Endothelial cell of umbilical vein (primary cell): ENCODE results near the gene KCTD13. TPM values are rescaled to one million over a fixed set of nuclear protein-coding genes. Genes with fewer than 3 reads are reported as not detected.
A peak's percentile ranks its signal among the peaks of the same experiment; 100 is the strongest.

ENCODE experiments used
- BruUV-seq: library from RNA; stranded (reverse); fragments of 400-500 nt; replicated peaks from 2 replicates; lab custom pipeline; 2021; lab: Mats Ljungman, UMichigan
- CTCF ChIA-PET: fragments of 300-600, 350-600 bp; sonication (Branson Sonifier 250); formaldehyde crosslinking; loops from one replicate; lab custom pipeline; 2021; ENCODE audit warnings: antibody characterized with exemption, inconsistent platforms; lab: Charles Lee
- POLR2A ChIA-PET: fragments of 300-600, 350-600 bp; sonication (Branson Sonifier 250); formaldehyde crosslinking; loops from one replicate; lab custom pipeline; 2021; ENCODE audit warnings: antibody characterized with exemption, inconsistent platforms; lab: Charles Lee
- DNase-seq: peaks from one replicate; pipeline ENCODE4 v3.0.0-alpha.2; 2011; ENCODE audit warnings: low read depth, low spot score
- FAIRE-seq: peaks from 2 replicates; lab custom pipeline; 2011; peaks lifted over from hg19 to GRCh38; lab: Jason Lieb, UNC
- H2AFZ ChIP-seq: 2 replicates; pipeline ENCODE4 v1.6.0; 2012; ENCODE audit warnings: low read depth, low read length, control low read depth, inconsistent platforms
- H3K27ac ChIP-seq: 2 replicates; pipeline ENCODE4 v1.5.1; 2011; ENCODE audit warnings: low read depth, mild to moderate bottlenecking, control low read depth, low read length, moderate library complexity; ENCODE audit not compliant: insufficient read depth
- H3K27me3 ChIP-seq, 2 experiments: 2 replicates each; pipeline versions ENCODE4 v1.6.0 to v1.6.1; 2011; ENCODE audit warnings: low read length in 2 of 2, mixed read lengths in 1 of 2; ENCODE audit not compliant: control insufficient read depth in 2 of 2, insufficient read depth in 2 of 2
- H3K36me3 ChIP-seq, 2 experiments: 2 replicates in 1 of 2; 3 replicates in 1 of 2; pipeline ENCODE4 v1.5.1; 2011; ENCODE audit warnings: low read length in 2 of 2, mild to moderate bottlenecking in 1 of 2, moderate library complexity in 1 of 2; ENCODE audit not compliant: control insufficient read depth in 2 of 2, insufficient read depth in 2 of 2; ENCODE audit errors: extremely low read depth in 1 of 2
- H3K4me1 ChIP-seq: 3 replicates; pipeline ENCODE4 v1.5.1; 2011; ENCODE audit warnings: mild to moderate bottlenecking, low read length; ENCODE audit not compliant: control insufficient read depth, insufficient read depth; ENCODE audit errors: extremely low read depth
- H3K4me2 ChIP-seq: 2 replicates; pipeline ENCODE4 v1.6.1; 2011; ENCODE audit warnings: low read length, control low read depth, mixed read lengths; ENCODE audit not compliant: insufficient read depth
- H3K4me3 ChIP-seq, 3 experiments: fragments of 200-600 bp in 1 of 3; sonication (generic), shearing (Covaris generic) in 1 of 3; replicated peaks in 1 of 3; 2 replicates each; pipeline ENCODE4 v1.5.1; 2011 to 2016; ENCODE audit warnings: control low read depth in 3 of 3, low read length in 3 of 3, mild to moderate bottlenecking in 2 of 3, inconsistent platforms in 1 of 3, low read depth in 1 of 3, moderate library complexity in 1 of 3; ENCODE audit not compliant: insufficient read depth in 1 of 3
- H3K79me2 ChIP-seq: 2 replicates; pipeline ENCODE4 v1.6.0; 2012; ENCODE audit warnings: low read length, inconsistent platforms; ENCODE audit not compliant: control insufficient read depth, insufficient read depth
- H3K9ac ChIP-seq: replicated peaks from 2 replicates; pipeline ENCODE3; 2011; ENCODE audit warnings: low read length, control low read depth; ENCODE audit not compliant: insufficient read depth; ENCODE audit errors: extremely low read depth
- H3K9me1 ChIP-seq: replicated peaks from 3 replicates; pipeline ENCODE4 v1.6.0; 2011; ENCODE audit warnings: mild to moderate bottlenecking, low read length; ENCODE audit not compliant: control insufficient read depth, insufficient read depth; ENCODE audit errors: extremely low read depth
- H3K9me3 ChIP-seq: replicated peaks from 2 replicates; pipeline ENCODE4 v1.5.1; 2012; ENCODE audit warnings: low read length, inconsistent platforms; ENCODE audit not compliant: control insufficient read depth, insufficient read depth
- H4K20me1 ChIP-seq: replicated peaks from 2 replicates; pipeline ENCODE3; 2011; ENCODE audit warnings: mild to moderate bottlenecking, low read length; ENCODE audit not compliant: control insufficient read depth, insufficient read depth; ENCODE audit errors: extremely low read depth
- EZH2 ChIP-seq: IDR thresholded peaks from 2 replicates; pipeline ENCODE4 v1.6.1; 2012; ENCODE audit warnings: borderline replicate concordance, low read depth, mild to moderate bottlenecking, moderate library complexity, low read length, inconsistent platforms; ENCODE audit not compliant: severe bottlenecking
- FOS ChIP-seq: IDR thresholded peaks from 2 replicates; pipeline ENCODE4 v1.6.1; 2011; ENCODE audit warnings: mild to moderate bottlenecking, low read length, moderate library complexity, borderline replicate concordance; ENCODE audit not compliant: insufficient read depth
- GATA2 ChIP-seq: IDR thresholded peaks from 2 replicates; pipeline ENCODE4 v1.7.0; 2011; ENCODE audit warnings: low read depth, mild to moderate bottlenecking, moderate library complexity, mixed read lengths, low read length; ENCODE audit not compliant: insufficient read length, insufficient read depth
- JUN ChIP-seq: IDR thresholded peaks from 2 replicates; pipeline ENCODE4 v1.6.1; 2011; ENCODE audit warnings: borderline replicate concordance, low read depth; ENCODE audit not compliant: insufficient read length, insufficient read depth
- MAX ChIP-seq: IDR thresholded peaks from 2 replicates; pipeline ENCODE4 v1.6.1; 2011; ENCODE audit not compliant: insufficient read depth, insufficient read length
- MYC ChIP-seq: IDR thresholded peaks from one replicate; pipeline ENCODE4 v1.6.1; 2011; ENCODE audit warnings: mild to moderate bottlenecking, low read depth, low read length
- POLR2A ChIP-seq: IDR thresholded peaks from 2 replicates; pipeline ENCODE4 v1.6.1; 2012; ENCODE audit warnings: low read depth, mild to moderate bottlenecking, control low read depth, low read length
- POLR2AphosphoS5 ChIP-seq: IDR thresholded peaks from 2 replicates; pipeline ENCODE4 v1.6.1; 2012; ENCODE audit warnings: low read depth, mild to moderate bottlenecking, control low read depth, low read length, moderate library complexity; ENCODE audit not compliant: insufficient read depth
- dilution Hi-C: fragments of 300-500 bp; cut with MboI; formaldehyde crosslinking; loops from one replicate; pipeline ENCODE4 v1.15.0; 2019; ENCODE audit warnings: low sequenced_read_pairs; ENCODE audit not compliant: extremely low pct_ligation_motif_present
- intact Hi-C: fragments of 100-400 bp; cut with micrococcal nuclease; formaldehyde crosslinking; loops from one replicate; pipeline ENCODE4 v1.10.0; 2022
- polyA plus RNA-seq, 4 experiments: library from polyadenylated mRNA; depleted of rRNA in 3 of 4; stranded (reverse) in 3 of 4; unstranded in 1 of 4; fragments of >200 nt; gene quantifications; 2 replicates each; pipeline versions ENCODE4 v1.2.1 to v1.2.3, GENCODE V29; 2011 to 2012; ENCODE audit warnings: missing spikeins in 1 of 4
- total RNA-seq: library from RNA; stranded (reverse); gene quantifications from 2 replicates; pipeline ENCODE4 v1.2.3, GENCODE V29; 2021
- TF ChIP-seq, protein P1 (sequence below), 2 donors: IDR thresholded peaks; 1 replicate in 1 of 2; 2 replicates in 1 of 2; pipeline ENCODE4 v1.5.1; 2011; ENCODE audit warnings: low read length in 2 of 2, mild to moderate bottlenecking in 2 of 2, moderate library complexity in 2 of 2, control low read depth in 1 of 2, inconsistent platforms in 1 of 2, low read depth in 1 of 2; ENCODE audit not compliant: insufficient read depth in 1 of 2; ENCODE audit errors: extremely low read depth in 1 of 2

The KCTD13 gene
- total and polyA plus RNA-seq, 2 donors (not counting 3 experiments of a cell fraction or from before 2014, with no cell fraction given): 22.6 to 24.2 TPM

DNA sequence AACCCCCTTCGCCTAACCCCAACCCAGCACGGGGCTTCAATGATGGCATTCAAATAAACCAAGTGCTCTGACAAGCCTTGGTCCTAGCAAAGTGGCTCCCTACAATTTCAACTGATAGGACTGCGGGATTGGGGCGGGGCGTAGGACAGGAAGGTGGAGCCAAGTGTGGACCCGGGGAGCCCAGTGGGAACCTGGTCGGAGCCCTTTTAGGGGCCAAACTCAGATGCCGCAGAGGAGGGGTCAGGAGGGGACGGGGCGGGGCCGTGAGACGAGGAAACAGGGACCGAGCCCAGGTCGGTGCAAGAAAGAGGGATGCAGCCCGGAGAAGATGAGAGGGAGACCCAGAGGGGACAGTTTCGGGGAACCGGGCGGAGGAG is 49.8 kb downstream of the KCTD13 start:
- POLR2A ChIA-PET: no interaction called here
- Histone ChIP-seq H3K9me1 (no peaks in the 10 kb centered on the region), H3K27ac (no peak overlapping the region), H3K36me3 (no peaks in the 10 kb centered on the region), H3K4me3 (no peak overlapping the region), H3K4me1 (no peaks in the 10 kb centered on the region), H4K20me1 (no peaks in the 10 kb centered on the region), H2AFZ (peak overlapping the region; percentile 9), H3K9me3 (no peaks in the 10 kb centered on the region), H3K9ac (no peak overlapping the region), H3K79me2 (no peaks in the 10 kb centered on the region), H3K4me2 (no peak overlapping the region), H3K27me3 (peaks cover 14 to 16% of the 10 kb centered on the region in 2 experiments)
- CTCF ChIA-PET: interaction anchor here (1.1 to 2.2 kb wide), 2 partner anchors 28 kb away, joined by 5 to 9 read pairs; no protein-coding TSS in a partner anchor
- intact Hi-C loops (no loop called here), dilution Hi-C loops (no loop called here)
- DNase-seq (no peak), FAIRE-seq (no peak)
- no peak for TF ChIP-seq POLR2AphosphoS5
- no peak for TF ChIP-seq MYC
- TF ChIP-seq, protein P1, sequence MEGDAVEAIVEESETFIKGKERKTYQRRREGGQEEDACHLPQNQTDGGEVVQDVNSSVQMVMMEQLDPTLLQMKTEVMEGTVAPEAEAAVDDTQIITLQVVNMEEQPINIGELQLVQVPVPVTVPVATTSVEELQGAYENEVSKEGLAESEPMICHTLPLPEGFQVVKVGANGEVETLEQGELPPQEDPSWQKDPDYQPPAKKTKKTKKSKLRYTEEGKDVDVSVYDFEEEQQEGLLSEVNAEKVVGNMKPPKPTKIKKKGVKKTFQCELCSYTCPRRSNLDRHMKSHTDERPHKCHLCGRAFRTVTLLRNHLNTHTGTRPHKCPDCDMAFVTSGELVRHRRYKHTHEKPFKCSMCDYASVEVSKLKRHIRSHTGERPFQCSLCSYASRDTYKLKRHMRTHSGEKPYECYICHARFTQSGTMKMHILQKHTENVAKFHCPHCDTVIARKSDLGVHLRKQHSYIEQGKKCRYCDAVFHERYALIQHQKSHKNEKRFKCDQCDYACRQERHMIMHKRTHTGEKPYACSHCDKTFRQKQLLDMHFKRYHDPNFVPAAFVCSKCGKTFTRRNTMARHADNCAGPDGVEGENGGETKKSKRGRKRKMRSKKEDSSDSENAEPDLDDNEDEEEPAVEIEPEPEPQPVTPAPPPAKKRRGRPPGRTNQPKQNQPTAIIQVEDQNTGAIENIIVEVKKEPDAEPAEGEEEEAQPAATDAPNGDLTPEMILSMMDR (IDR thresholded peaks at IDR 0.05; ENCODE audit: extremely low read depth in 1 of 2, insufficient read depth in 1 of 2, low read depth in 1 of 2, low read length in 2 of 2): no peak
- TF ChIP-seq POLR2A: no peak
- BruUV-seq: no TSS peak

DNA sequence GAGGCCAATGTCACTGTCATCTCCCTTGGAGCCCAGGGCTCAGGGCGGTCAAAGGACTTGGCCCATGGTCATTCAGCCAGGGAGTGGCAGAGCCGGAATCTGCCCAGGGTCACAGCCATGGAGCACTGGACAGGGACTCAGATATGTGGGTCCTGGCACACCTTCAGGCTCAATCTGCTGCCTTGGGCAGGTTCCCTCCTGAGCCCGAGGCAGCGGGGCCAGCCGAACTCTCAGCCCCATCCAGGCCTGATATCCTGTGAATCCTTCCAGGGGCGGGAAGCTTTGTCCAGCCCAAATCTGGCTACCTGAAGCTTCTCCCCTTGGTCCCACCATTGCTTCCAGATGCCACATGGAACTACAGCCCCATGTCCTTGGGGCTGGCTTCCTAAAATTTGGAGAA is 50.8 kb downstream of the KCTD13 start:
- no peaks in the 10 kb centered on the region for H3K9me1 ChIP-seq
- H3K27ac ChIP-seq: no peak overlapping the region
- H3K4me2 ChIP-seq: no peak overlapping the region
- no peaks in the 10 kb centered on the region for H3K79me2 ChIP-seq
- H2AFZ ChIP-seq: no peak overlapping the region
- H3K27me3 ChIP-seq: peaks cover 14 to 16% of the 10 kb centered on the region in 2 experiments
- no TSS peak for BruUV-seq
- dilution Hi-C loops (no loop called here), intact Hi-C loops (no loop called here)
- ChIA-PET CTCF (interaction anchor here (0.7 to 1.1 kb wide), 2 partner anchors 27 to 116 kb away, joined by 3 to 5 read pairs; no protein-coding TSS in a partner anchor), POLR2A (no interaction called here)
- no peak for TF ChIP-seq POLR2A
- TF ChIP-seq MAX: no peak
- no peak for TF ChIP-seq EZH2
- no peak for TF ChIP-seq GATA2
- no peak for TF ChIP-seq JUN
- TF ChIP-seq FOS: no peak
- TF ChIP-seq MYC: no peak
- no peak for TF ChIP-seq POLR2AphosphoS5
- TF ChIP-seq, protein P1 (IDR thresholded peaks at IDR 0.05; ENCODE audit: extremely low read depth in 1 of 2, insufficient read depth in 1 of 2, low read depth in 1 of 2, low read length in 2 of 2): no peak
- no peak for FAIRE-seq
- no peak overlapping the region for H3K4me3 ChIP-seq
- H3K9me3 ChIP-seq: no peaks in the 10 kb centered on the region
- no peaks in the 10 kb centered on the region for H3K4me1 ChIP-seq
- no peaks in the 10 kb centered on the region for H3K36me3 ChIP-seq
- no peak for DNase-seq
- no peaks in the 10 kb centered on the region for H4K20me1 ChIP-seq
- no peak overlapping the region for H3K9ac ChIP-seq
